ENCODE measurements around the gene ADGRF3.
"Not testable (repeated sequence)": the region's sequence is repeated elsewhere in the genome, so short reads cannot be mapped to it uniquely, and the experiment has no call there.

Gene ADGRF3

GRCh38 chr2:26347286-26347865, 787 bp upstream of the ADGRF3 start:
- DNase-seq: no peak

- peak; percentile 100 for DNase-seq
Measured at GRCh38 chr2:26345545-26346453, 790 bp downstream of the ADGRF3 start, which contains the start of gene SELENOI. TSS of gene SELENOI (plus strand) at chr2:26346143. CDS start at chr2:26346233, 90 bp downstream.

DNA sequence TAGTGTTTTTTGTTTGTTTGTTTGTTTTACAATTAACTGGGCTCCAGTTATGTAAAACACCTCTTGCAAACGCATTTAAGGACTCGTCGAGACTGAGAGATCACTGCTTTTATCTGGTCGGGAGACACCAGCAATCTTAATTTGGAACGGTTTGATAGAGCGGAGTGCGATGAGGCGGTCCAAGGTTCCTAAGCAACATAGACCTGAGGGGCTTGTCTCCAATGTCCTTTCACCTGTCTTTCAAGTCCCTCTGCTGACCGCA, 1.4 kb downstream of the ADGRF3 start:
- DNase-seq: no peak

GRCh38 chr2:26344581-26345282, 1.9 kb downstream of the ADGRF3 start:
- no peak for DNase-seq

GRCh38 chr2:26340831-26341230, 5.8 kb downstream of the ADGRF3 start:
- no peak for DNase-seq

GRCh38 chr2:26337298-26337697, 9.3 kb downstream of the ADGRF3 start:
- no peak for DNase-seq

- no peak for DNase-seq
Measured at GRCh38 chr2:26336719-26337118, 9.9 kb downstream of the ADGRF3 start.

- no peak for DNase-seq
Measured at GRCh38 chr2:26335231-26335630, 11.4 kb downstream of the ADGRF3 start.

DNA sequence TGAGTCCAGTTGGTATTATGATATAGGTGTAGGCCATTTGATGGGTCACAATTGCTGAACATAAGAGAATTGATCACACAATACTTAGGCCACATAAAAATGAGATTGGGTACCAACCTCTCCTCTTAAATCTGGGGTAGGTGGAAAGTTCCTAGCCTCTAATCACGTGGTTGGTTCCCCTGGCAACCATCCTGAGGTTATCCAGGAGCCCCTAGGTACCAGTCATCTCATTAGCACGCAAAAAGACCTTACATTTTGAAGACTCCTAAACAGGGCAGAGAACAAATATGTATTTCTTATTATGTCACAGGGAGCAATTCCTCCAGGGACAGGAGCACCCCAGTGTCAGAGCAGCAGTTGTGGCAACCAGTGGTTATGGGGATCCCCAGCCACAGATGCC, 13.3 kb downstream of the ADGRF3 start:
- DNase-seq: no peak

GRCh38 chr2:26331321-26331720, 15.3 kb downstream of the ADGRF3 start:
- DNase-seq: not testable (repeated sequence)

GRCh38 chr2:26330604-26331003, 16.0 kb downstream of the ADGRF3 start:
- no peak for DNase-seq

DNA sequence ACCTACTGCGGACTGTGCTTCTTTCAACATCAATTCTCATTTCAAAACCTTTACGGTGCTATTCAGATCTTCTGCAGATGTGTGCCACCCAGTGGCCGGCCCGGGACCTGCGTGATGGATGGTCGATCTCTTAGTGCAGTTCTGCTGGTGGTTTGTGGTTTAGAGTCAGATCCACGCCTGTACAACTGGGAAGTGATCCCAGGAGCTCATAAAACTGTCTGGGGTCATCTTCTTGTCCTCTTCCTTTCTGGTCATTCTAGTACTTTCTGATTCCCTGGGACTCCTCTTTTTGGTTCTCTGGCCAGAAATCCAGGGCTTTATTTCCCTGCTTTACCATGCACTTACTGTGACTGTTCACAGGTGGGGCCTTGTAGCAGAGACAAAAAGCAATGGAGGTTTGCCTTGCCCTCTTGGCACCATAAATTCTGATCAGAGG, 16.5 kb downstream of the ADGRF3 start:
- DNase-seq: peak; percentile 74

- DNase-seq: not testable (repeated sequence)
Measured at GRCh38 chr2:26329083-26329482, 17.5 kb downstream of the ADGRF3 start.

DNA sequence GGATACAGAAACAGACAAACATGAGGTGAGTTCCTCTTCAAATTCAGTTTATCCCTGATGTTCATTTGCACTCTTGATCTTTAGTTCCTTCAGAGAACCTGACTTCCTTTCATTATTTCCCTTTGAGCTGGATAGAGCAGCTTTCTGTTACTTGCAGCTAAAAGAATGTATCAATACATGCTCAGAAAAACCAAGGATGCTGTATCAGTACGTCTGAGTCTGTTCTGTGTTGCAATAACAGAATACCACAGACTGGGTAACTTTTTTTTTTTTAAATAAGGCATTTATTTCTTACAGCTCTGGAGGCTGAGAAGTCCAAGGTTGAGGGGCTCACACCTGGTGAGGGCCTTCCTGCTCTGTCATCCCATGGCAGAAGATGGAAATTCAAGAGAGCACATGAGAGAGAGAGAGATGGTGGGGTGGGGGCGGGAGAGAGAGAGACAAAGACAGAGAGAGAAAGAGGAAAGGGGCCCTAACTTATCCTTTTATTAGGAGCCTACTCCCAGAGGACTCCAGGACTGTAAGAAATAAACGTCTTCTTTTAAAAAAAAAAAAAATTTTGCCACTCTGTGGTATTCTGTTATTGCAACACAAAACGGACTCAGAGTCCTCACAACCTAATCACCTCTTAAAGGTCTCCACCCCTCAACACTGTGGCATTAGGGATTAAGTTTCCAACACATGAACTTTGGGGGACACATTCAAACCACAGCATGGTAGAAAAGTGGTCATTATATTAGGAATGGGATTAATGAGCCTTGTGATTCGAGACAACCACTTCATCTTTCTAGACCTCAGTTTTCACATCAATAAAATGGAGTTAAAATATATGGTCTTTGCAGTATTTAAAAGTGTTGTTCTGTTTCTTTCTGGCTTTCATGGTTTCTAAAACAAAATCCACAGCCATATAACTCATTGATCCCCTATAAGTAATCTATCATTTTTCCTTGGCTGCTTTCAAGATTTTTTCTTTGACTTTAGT, 19.0 kb downstream of the ADGRF3 start:
- no peak for DNase-seq

DNA sequence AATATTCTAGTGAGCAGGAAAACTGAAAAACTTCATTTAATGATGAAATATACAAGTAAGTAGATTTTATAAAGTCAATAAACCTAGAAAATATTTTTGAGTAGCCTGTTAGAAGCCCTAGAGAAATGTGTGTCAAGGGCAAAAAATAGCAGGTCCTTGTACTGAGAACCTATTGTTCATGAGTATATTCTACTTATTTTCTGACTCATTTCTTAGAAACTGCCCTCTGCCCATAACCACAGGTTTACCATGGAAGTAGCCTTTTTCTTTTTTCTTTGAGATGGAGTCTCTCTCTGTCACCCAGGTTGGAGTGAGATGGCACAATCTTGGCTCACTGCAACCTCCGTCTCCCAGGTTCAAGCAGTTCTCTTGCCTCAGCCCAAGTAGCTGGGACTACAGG, 20.1 kb downstream of the ADGRF3 start:
- no peak for DNase-seq

- DNase-seq: no peak
Measured at GRCh38 chr2:26325851-26326250, 20.7 kb downstream of the ADGRF3 start.

GRCh38 chr2:26324903-26325302, 21.7 kb downstream of the ADGRF3 start:
- no peak for DNase-seq

GRCh38 chr2:26324479-26324878, 22.1 kb downstream of the ADGRF3 start:
- DNase-seq: not testable (repeated sequence)

- no peak for DNase-seq
Measured at GRCh38 chr2:26318950-26319349, 27.6 kb downstream of the ADGRF3 start.

DNA sequence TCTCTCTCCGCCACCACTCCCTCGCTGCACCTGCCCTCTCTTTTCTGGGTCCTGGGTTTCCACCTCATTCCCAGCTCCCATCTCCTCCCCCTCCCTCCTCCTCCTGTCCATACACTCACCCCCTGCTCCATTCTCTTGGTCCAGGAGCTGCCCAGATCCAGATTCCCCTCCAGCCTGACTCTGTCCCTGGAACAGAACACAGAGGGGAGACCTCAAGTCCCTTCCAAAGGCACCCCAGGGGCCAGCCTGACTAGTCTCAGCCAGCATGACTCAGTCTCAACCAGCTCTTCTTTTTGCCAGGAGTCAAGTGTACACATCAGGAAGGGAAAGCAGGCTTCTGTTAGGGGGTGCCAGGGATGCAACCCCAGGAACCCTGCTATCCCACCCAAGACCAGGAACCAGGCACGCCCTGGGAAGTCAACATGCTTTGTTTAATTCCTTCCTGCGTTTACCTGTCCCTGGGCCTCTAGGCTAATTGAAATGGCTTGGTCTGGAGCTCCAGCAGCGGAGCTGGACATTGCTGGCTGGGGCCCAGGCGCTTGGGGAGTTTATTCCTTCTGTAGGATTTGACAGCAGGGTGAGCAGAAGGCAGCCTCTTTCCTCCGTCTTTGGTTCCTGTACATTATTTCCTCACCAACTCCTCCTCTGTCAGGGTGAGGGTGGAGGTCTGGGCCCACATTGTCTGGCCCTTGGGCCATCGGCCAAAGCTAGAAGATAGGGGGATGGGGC, 29.0 kb downstream of the ADGRF3 start:
- no peak for DNase-seq

DNA sequence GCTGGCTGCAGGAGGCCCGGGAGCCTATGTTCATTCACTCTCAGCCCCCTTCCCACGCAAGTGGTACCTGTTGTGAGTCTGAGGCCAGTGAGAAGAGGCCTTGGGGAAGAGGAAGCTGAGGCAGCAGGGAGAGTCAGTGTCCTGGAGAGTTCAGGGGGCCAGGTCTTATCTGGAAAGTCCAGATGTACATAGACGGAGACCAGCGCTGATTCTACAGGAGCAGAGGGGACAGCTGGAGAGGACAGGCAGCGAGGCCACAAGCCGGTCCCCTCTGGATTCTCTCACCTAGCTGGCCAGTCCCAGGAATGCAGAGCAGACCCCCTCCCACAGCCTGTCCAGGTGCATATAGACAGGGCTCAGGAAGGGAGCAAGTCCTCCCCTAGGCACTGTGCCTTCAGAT, 29.7 kb downstream of the ADGRF3 start:
- DNase-seq: no peak

DNA sequence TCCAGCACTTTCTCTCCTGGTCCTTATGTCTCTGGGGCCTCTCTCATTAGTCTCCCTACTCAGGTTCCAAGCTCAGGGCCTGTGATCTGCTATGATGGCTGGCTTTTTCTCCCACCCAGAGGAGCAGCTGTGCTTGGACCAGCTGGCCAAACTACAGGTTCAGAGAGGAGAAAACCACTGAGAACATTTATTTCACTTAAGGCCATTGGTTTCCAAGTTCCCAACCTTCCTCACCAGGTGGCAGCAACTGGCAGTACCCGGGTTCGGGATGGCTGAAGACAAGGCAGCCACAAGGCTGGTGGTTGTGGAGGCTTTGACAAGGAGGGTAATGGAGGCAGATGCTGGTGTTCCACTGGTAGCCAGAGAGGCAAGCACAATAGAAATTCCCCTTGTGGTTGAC, 30.5 kb downstream of the ADGRF3 start:
- no peak for DNase-seq

Measured in COR-L47 (cell line).